ENCODE measurements around the gene ANKH.

ANKH gene

DNA sequence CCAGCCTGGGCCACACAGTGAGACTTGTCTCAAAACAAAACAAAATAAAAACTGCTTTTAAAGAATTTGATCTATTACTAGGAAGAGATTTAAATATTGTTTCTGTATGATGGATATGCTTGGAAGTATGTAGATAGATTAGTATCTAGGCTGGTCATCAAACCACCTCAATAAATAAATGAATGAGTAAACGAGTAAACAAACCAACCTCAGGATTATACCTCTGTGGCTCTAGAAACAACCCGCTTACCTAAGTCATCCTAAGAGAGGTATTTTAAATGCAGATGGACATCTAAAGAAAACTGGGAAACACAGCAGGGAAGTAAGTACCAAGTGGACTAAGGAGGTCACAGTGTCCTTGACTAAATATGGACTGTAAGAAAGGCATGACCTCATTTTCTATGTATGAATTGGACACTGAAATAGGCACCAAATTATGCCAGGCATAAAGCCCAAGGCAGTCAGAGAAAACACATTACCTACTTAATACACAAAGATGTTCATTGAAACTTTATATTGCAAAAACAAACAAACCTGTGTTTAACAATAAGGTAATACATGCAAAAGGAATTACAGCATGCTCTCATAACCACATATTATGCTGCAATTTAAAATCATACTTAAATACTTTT is 7.3 kb downstream of the ANKH start:
- H3K9ac ChIP-seq (ENCODE audit: low read depth, low read length, poor library complexity, severe bottlenecking): no peak overlapping the region
- H3F3A ChIP-seq (ENCODE audit: low read depth): no peaks in the 10 kb centered on the region
- peaks cover 56% of the 10 kb centered on the region for H4K20me1 ChIP-seq (ENCODE audit: insufficient read depth, low read length, poor library complexity, severe bottlenecking)
- no peak for TF ChIP-seq EZH2phosphoT487 (IDR thresholded peaks at IDR 0.05; ENCODE audit: borderline replicate concordance)
- TF ChIP-seq, protein P1, sequence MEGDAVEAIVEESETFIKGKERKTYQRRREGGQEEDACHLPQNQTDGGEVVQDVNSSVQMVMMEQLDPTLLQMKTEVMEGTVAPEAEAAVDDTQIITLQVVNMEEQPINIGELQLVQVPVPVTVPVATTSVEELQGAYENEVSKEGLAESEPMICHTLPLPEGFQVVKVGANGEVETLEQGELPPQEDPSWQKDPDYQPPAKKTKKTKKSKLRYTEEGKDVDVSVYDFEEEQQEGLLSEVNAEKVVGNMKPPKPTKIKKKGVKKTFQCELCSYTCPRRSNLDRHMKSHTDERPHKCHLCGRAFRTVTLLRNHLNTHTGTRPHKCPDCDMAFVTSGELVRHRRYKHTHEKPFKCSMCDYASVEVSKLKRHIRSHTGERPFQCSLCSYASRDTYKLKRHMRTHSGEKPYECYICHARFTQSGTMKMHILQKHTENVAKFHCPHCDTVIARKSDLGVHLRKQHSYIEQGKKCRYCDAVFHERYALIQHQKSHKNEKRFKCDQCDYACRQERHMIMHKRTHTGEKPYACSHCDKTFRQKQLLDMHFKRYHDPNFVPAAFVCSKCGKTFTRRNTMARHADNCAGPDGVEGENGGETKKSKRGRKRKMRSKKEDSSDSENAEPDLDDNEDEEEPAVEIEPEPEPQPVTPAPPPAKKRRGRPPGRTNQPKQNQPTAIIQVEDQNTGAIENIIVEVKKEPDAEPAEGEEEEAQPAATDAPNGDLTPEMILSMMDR (conservative IDR thresholded peaks at IDR 0.05; ENCODE audit: low read length): no peak
- no peak overlapping the region for H2AFZ ChIP-seq (ENCODE audit: low read length)
- H3K4me3 ChIP-seq (ENCODE audit: low read length, poor library complexity, severe bottlenecking): no peak overlapping the region
- H3K4me1 ChIP-seq (ENCODE audit: insufficient read depth, low read length, poor library complexity, severe bottlenecking): peaks cover 43% of the 10 kb centered on the region
- no peaks in the 10 kb centered on the region for H3K9me2 ChIP-seq (replicated peaks; ENCODE audit: low read depth, low read length)
- peak overlapping the region; percentile 24 for H3K4me2 ChIP-seq (ENCODE audit: low read depth, low read length, poor library complexity, severe bottlenecking)
- H3K79me2 ChIP-seq (ENCODE audit: insufficient read depth, low read length): peaks cover 84% of the 10 kb centered on the region
- no peaks in the 10 kb centered on the region for H3K9me3 ChIP-seq (ENCODE audit: insufficient read depth, low read depth, low read length)
- H3K36me3 ChIP-seq (ENCODE audit: insufficient read depth, low read length): no peaks in the 10 kb centered on the region
- no peaks in the 10 kb centered on the region for H3K27me3 ChIP-seq (ENCODE audit: insufficient read depth, low read length, poor library complexity, severe bottlenecking)

DNA sequence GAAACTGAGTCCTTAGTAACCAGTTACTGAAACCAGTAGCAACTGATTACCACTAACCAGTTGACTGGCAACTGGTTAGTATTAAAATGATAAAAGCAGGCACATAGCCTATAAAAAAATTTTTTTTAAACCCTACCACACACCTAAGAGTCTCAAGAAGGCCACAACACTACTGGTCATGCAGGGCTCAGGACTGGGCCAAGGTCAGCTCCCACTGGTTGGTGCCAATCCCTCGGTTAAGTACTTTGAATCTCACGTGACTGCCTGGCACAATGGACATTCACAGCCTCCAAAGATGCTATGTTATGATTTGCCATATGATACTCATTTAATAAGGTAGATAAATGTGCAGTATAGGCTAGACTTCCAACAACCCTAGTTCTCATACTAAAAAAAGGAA is 8.5 kb downstream of the ANKH start:
- Histone ChIP-seq H2AFZ (ENCODE audit: low read length) (no peak overlapping the region), H3K9ac (ENCODE audit: low read depth, low read length, poor library complexity, severe bottlenecking) (no peak overlapping the region), H3K4me3 (ENCODE audit: low read length, poor library complexity, severe bottlenecking) (no peak overlapping the region), H3K79me2 (ENCODE audit: insufficient read depth, low read length) (peaks cover 79% of the 10 kb centered on the region), H3K36me3 (ENCODE audit: insufficient read depth, low read length) (no peaks in the 10 kb centered on the region), H3K9me2 (replicated peaks; ENCODE audit: low read depth, low read length) (no peaks in the 10 kb centered on the region), H3K9me3 (ENCODE audit: insufficient read depth, low read depth, low read length) (no peaks in the 10 kb centered on the region), H3F3A (ENCODE audit: low read depth) (no peaks in the 10 kb centered on the region), H3K27me3 (ENCODE audit: insufficient read depth, low read length, poor library complexity, severe bottlenecking) (no peaks in the 10 kb centered on the region), H4K20me1 (ENCODE audit: insufficient read depth, low read length, poor library complexity, severe bottlenecking) (peaks cover 51% of the 10 kb centered on the region), H3K4me1 (ENCODE audit: insufficient read depth, low read length, poor library complexity, severe bottlenecking) (peaks cover 32% of the 10 kb centered on the region), H3K4me2 (ENCODE audit: low read depth, low read length, poor library complexity, severe bottlenecking) (peak overlapping the region; percentile 24)
- TF ChIP-seq EZH2phosphoT487 (IDR thresholded peaks at IDR 0.05; ENCODE audit: borderline replicate concordance): no peak
- TF ChIP-seq, protein P1 (conservative IDR thresholded peaks at IDR 0.05; ENCODE audit: low read length): no peak

DNA sequence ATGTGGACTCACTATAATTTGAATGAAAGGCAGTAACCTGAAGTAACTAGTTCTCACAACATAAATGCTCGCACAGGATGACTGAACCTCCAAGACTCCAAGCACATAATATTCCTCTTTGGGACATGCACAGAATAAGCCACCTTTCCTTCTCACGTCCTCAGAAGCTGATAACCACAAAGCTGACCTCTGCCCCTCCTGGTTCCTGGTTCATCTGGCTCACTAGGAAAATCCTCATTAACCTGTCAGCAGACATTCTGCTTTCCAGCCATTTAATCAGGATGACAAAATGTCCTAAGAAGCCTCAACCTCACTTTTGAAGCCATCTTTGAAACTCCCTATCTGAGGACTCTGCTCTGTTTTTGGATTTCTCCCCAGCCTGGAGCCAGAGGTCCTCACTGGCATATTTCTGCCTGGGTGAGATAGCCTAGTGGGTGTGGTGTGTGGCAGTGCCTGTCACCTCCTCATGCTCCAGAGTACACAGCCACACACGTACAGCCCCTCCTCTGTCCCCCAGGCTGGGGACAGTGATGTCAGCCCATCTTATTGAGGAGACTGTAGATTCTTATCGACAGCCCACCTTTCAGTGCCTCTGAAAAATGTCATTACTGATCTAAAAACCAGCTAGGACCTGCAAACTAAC is 10.3 kb downstream of the ANKH start:
- Histone ChIP-seq H3K9me2 (replicated peaks; ENCODE audit: low read depth, low read length) (no peaks in the 10 kb centered on the region), H3K27me3 (ENCODE audit: insufficient read depth, low read length, poor library complexity, severe bottlenecking) (no peaks in the 10 kb centered on the region), H3K79me2 (ENCODE audit: insufficient read depth, low read length) (peaks cover 81% of the 10 kb centered on the region), H4K20me1 (ENCODE audit: insufficient read depth, low read length, poor library complexity, severe bottlenecking) (peaks cover 50% of the 10 kb centered on the region), H3F3A (ENCODE audit: low read depth) (no peaks in the 10 kb centered on the region), H2AFZ (ENCODE audit: low read length) (no peak overlapping the region), H3K4me3 (ENCODE audit: low read length, poor library complexity, severe bottlenecking) (no peak overlapping the region), H3K9ac (ENCODE audit: low read depth, low read length, poor library complexity, severe bottlenecking) (no peak overlapping the region), H3K36me3 (ENCODE audit: insufficient read depth, low read length) (no peaks in the 10 kb centered on the region), H3K4me2 (ENCODE audit: low read depth, low read length, poor library complexity, severe bottlenecking) (no peak overlapping the region), H3K4me1 (ENCODE audit: insufficient read depth, low read length, poor library complexity, severe bottlenecking) (peaks cover 27% of the 10 kb centered on the region), H3K9me3 (ENCODE audit: insufficient read depth, low read depth, low read length) (no peaks in the 10 kb centered on the region)
- TF ChIP-seq, protein P1 (conservative IDR thresholded peaks at IDR 0.05; ENCODE audit: low read length): no peak
- no peak for TF ChIP-seq EZH2phosphoT487 (IDR thresholded peaks at IDR 0.05; ENCODE audit: borderline replicate concordance)
